ENCODE measurements around the gene FBXL20. TPM values are rescaled to one million over a fixed set of nuclear protein-coding genes. Genes with fewer than 3 reads are reported as not detected.
"Not testable (repeated sequence)": the region's sequence is repeated elsewhere in the genome, so short reads cannot be mapped to it uniquely, and the experiment has no call there.

FBXL20 gene, protein sequence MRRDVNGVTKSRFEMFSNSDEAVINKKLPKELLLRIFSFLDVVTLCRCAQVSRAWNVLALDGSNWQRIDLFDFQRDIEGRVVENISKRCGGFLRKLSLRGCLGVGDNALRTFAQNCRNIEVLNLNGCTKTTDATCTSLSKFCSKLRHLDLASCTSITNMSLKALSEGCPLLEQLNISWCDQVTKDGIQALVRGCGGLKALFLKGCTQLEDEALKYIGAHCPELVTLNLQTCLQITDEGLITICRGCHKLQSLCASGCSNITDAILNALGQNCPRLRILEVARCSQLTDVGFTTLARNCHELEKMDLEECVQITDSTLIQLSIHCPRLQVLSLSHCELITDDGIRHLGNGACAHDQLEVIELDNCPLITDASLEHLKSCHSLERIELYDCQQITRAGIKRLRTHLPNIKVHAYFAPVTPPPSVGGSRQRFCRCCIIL
- total RNA-seq = 14.2 TPM
- long read RNA-seq, full-length matches to known transcripts = 11 of 14 reads
- long read RNA-seq, partial matches to known transcripts = 0 of 14 reads
- long read RNA-seq, other reads (novel, unspliced or antisense) = 3 of 14 reads

GRCh38 chr17:39401412-39402243, at the start of gene FBXL20:
TSS of gene FBXL20 (minus strand) at chr17:39401626. CDS start at chr17:39401402, 224 bp downstream.
- Histone ChIP-seq H3K36me3 (peaks cover 4% of the 10 kb centered on the region), H3K27me3 (ENCODE audit: low read depth) (no peaks in the 10 kb centered on the region), H3K4me3 (peak within 1 kb of the TSS; percentile 97), H3K9me3 (replicated peaks) (no peaks in the 10 kb centered on the region), H3K4me1 (peaks cover 47% of the 10 kb centered on the region), H3K27ac (replicated peaks) (peak within 1 kb of the TSS; percentile 95)
- intact Hi-C loops (cut with micrococcal nuclease) = no loop called here
- TF ChIP-seq CTCF (IDR thresholded peaks at IDR 0.05; ENCODE audit: borderline replicate concordance) = no peak
- DNase-seq = peak; percentile 96

DNA sequence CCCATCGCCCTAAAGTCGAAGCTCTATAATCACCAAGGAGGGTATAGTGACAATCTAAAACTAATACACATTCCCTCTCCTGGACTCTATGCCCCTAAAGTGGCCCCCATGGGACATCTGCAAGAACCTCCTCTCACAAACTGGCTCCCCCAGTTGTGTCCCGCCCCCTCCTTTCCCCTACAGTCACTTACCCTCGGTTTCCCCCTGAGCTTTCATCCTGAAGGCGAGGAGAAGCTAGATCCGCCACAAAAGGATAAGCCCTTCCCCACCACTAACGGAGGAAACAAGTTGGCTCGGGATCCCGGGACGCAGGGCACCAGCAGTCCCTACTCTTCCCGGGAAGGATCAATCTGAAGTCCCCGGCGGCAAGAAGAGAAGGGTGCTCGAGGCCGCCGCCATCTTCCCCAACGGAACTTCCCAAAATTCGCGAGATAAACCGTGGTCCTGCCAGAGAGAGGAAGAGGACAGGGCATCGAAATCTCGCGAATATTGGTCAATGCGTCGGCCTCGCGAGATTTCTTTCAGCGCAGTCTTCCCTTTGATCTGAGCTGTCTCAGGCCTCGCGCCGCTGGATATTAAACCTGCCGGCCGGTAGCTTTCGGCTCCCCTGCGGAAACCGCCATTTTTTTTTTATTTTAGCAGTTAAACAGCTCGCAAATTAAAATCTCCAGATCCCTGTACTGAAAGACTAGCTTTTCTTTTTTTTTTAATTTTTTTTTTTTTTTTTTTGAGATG, 49.6 kb upstream of the FBXL20 start, which contains the start of gene MED1:
TSS of gene MED1 (minus strand) at position 417 of the 735 bp plus-strand sequence. CDS start at position 216, 201 bp downstream.
- no peak for TF ChIP-seq CTCF (IDR thresholded peaks at IDR 0.05; ENCODE audit: borderline replicate concordance)
- DNase-seq = peak; percentile 94
- H3K27me3 ChIP-seq (ENCODE audit: low read depth) = no peaks in the 10 kb centered on the region
- peaks cover 26% of the 10 kb centered on the region for H3K36me3 ChIP-seq
- H3K9me3 ChIP-seq (replicated peaks) = no peaks in the 10 kb centered on the region
- peak within 1 kb of the TSS; percentile 79 for H3K27ac ChIP-seq (replicated peaks)
- H3K4me1 ChIP-seq = peaks cover 19% of the 10 kb centered on the region
- intact Hi-C loops (cut with micrococcal nuclease) = no loop called here
- H3K4me3 ChIP-seq = peak within 1 kb of the TSS; percentile 84

GRCh38 chr17:39450051-39450450, 48.6 kb upstream of the FBXL20 start:
- Histone ChIP-seq H3K9me3 (replicated peaks) (no peaks in the 10 kb centered on the region), H3K4me3 (peak overlapping the region; percentile 84), H3K27ac (replicated peaks) (no peak overlapping the region), H3K27me3 (ENCODE audit: low read depth) (no peaks in the 10 kb centered on the region), H3K4me1 (peaks cover 19% of the 10 kb centered on the region), H3K36me3 (peaks cover 35% of the 10 kb centered on the region)
- no peak for DNase-seq
- no peak for TF ChIP-seq CTCF (IDR thresholded peaks at IDR 0.05; ENCODE audit: borderline replicate concordance)
- intact Hi-C loops (cut with micrococcal nuclease) = no loop called here

GRCh38 chr17:39447561-39447960, 46.1 kb upstream of the FBXL20 start:
- Histone ChIP-seq H3K27me3 (ENCODE audit: low read depth) (no peaks in the 10 kb centered on the region), H3K9me3 (replicated peaks) (no peaks in the 10 kb centered on the region), H3K4me3 (no peak overlapping the region), H3K4me1 (peaks cover 19% of the 10 kb centered on the region), H3K27ac (replicated peaks) (no peak overlapping the region), H3K36me3 (peaks cover 60% of the 10 kb centered on the region)
- DNase-seq = no peak
- no peak for TF ChIP-seq CTCF (IDR thresholded peaks at IDR 0.05; ENCODE audit: borderline replicate concordance)
- intact Hi-C loops (cut with micrococcal nuclease) = no loop called here

GRCh38 chr17:39443326-39443725, 41.9 kb upstream of the FBXL20 start:
- peaks cover 100% of the 10 kb centered on the region for H3K36me3 ChIP-seq
- no peak for TF ChIP-seq CTCF (IDR thresholded peaks at IDR 0.05; ENCODE audit: borderline replicate concordance)
- H3K27ac ChIP-seq (replicated peaks) = no peak overlapping the region
- H3K4me3 ChIP-seq = no peak overlapping the region
- H3K4me1 ChIP-seq = no peaks in the 10 kb centered on the region
- H3K27me3 ChIP-seq (ENCODE audit: low read depth) = no peaks in the 10 kb centered on the region
- DNase-seq = no peak
- intact Hi-C loops (cut with micrococcal nuclease) = no loop called here
- no peaks in the 10 kb centered on the region for H3K9me3 ChIP-seq (replicated peaks)

DNA sequence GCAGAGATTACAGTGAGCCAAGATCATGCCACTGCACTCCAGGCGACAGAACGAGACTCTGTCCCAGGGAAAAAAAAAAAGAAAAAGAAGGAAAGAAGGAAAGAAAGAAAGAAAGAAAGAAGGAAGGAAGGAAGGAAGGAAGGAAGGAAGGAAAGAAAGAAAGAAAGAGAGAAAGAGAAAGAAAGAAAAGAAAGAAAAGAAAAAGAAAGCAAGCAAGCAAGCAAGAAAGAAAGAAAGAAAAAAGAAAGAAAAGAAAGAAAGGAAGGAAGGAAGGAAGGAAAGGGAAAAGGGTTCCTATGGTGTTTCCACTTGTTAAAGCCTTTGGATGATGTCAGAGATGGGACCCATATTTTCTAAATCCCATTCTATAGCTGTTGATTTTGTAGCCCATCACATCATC, 38.4 kb upstream of the FBXL20 start:
- H3K4me1 ChIP-seq; intact Hi-C loops (cut with micrococcal nuclease); H3K27me3 ChIP-seq (ENCODE audit: low read depth); H3K27ac ChIP-seq (replicated peaks); H3K4me3 ChIP-seq; DNase-seq; H3K9me3 ChIP-seq (replicated peaks): not testable (repeated sequence)
- H3K36me3 ChIP-seq = peaks cover 100% of the 10 kb centered on the region

Measured in left ventricle myocardium inferior (tissue), 1 donor.